Neuron (in vitro differentiated cells): ENCODE measurements around the gene PRX.

Experiments
- H2AFZ ChIP-seq: one replicate; pipeline ENCODE4 v1.6.1; 2013; ENCODE audit warnings: low read depth, mild to moderate bottlenecking, inconsistent platforms, low read length, moderate library complexity
- H3K27me3 ChIP-seq: one replicate; pipeline ENCODE4 v1.6.1; 2013; ENCODE audit warnings: low read length; ENCODE audit not compliant: insufficient read depth
- H3K36me3 ChIP-seq: one replicate; pipeline ENCODE4 v1.6.1; 2013; ENCODE audit warnings: low read length; ENCODE audit not compliant: insufficient read depth
- H3K4me1 ChIP-seq: one replicate; pipeline ENCODE4 v1.6.1; 2013; ENCODE audit warnings: low read length; ENCODE audit not compliant: insufficient read depth
- H3K4me3 ChIP-seq: 2 replicates; pipeline ENCODE4 v1.5.1; 2013; ENCODE audit warnings: mild to moderate bottlenecking, low read length, moderate library complexity
- H3K9me3 ChIP-seq: one replicate; pipeline ENCODE4 v1.6.1; 2013; ENCODE audit warnings: low read length

The PRX gene

DNA sequence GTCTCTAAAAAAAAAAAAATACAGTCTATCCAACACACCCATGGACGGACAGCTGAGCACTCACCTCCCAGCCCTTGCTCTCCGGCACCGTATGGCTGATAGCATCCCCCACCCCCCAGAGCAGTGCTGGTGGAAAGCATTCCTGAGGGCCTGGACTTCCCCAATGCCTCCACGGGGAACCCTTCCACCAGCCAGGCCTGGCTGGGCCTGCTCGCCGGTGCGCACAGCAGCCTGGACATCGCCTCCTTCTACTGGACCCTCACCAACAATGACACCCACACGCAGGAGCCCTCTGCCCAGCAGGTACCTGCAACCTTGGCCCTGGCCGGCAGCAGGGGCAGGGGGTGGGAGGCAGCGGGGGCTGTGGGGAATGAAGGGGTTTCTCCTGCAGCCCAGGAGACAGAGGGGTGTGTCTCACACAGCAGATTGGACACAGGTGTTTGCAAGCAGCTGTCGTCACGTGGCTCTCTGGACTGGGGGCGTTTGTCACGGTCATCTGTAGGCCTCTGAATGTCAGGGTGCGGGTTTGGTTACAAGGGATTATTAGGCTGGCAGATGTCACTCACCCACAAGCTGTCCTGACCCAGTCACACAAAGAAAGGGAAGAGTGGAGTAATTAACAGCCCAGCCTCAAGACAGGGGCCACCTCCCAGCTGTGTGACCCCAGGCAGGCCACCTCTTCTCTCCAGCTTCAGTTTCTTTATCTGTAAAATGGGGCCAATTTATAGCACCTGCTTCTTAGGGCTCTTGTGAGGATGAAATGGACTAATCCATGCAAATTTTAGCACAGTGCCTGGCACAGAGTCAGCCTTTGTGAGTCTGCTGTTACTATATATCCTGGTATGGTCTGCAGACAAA is 45.4 kb downstream of the PRX start:
- no peaks in the 10 kb centered on the region for H3K9me3 ChIP-seq
- peaks cover 41% of the 10 kb centered on the region for H3K36me3 ChIP-seq
- no peaks in the 10 kb centered on the region for H3K27me3 ChIP-seq
- H3K4me1 ChIP-seq: peaks cover 23% of the 10 kb centered on the region
- H2AFZ ChIP-seq: no peak overlapping the region
- H3K4me3 ChIP-seq: no peak overlapping the region

DNA sequence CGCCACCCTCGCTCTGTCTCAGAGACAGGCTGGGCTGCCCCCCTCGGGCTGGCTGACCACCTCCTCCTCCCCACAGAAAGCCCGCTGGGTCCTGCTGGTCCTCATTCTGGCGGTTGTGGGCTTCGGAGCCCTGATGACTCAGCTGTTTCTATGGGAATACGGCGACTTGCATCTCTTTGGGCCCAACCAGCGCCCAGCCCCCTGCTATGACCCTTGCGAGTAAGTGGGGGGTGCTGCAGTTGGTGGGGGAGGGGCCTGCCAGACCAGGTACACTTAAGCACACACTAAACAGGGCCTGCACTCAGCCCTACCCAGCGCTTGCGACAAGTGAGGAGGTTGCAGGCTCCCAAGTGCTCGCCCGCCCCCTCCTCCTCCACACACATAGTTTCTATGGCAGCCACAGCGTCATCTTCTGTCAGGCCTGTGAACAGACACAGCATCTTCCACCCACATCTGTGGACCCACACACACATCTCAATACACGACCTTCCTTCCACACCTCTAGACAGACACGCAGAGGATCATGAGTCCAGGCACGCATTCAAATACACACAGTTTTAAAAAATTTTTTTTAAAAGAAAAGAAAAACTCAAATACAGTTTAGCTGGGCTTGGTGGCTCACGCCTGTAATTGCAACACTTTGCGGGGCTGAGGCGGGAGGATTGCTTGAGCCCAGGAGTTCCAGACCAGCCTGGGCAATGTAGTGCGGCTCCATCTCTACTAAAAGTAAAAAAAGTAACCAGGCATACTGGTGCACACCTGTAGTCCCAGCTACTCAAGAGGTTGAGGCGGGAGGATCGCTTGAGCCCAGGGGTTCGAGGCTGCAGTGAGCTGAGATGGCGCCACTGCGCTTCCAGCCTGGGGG is 46.2 kb downstream of the PRX start:
- peaks cover 34% of the 10 kb centered on the region for H3K36me3 ChIP-seq
- peak overlapping the region; percentile 68 for H3K4me3 ChIP-seq
- H3K27me3 ChIP-seq: no peaks in the 10 kb centered on the region
- H3K4me1 ChIP-seq: peaks cover 23% of the 10 kb centered on the region
- no peak overlapping the region for H2AFZ ChIP-seq
- no peaks in the 10 kb centered on the region for H3K9me3 ChIP-seq

DNA sequence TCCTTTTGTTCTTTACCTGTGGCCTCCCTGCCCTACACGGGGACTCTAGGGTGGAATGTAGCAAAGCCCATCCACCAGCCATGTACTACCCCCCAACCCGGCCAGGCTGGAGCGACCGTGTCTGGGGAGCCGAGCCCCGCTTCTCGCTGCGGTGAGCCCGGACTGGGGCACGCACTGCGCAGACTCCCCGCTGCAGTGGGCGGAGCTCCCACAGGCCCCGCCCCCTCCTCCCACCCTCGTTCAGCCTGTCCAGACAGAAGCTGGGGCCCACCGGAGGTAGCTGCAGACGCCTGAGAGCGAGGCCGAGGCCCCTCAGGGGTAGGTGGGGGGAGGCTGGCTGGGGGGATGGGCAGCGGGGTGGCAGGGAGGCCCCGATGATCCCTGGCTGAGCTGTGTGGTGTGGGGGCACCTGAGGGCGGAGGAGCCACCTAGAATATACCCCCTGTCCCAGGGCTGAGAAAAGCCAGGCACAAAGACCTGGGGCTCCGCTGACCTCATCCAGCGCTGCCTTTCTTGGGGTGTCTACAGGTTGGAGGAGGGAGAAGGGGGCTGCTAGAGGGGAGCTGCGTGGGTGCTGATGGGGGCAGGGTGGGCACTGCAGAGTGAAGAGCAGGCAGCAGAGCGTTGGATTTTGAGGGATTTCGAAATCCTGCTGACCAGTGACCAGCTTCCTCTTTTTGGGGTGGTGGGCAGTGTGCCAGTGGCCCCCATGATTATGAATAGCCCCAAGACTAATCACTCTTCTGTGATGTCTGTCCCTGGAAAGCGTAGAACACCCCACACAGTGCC is 47.4 kb downstream of the PRX start:
- Histone ChIP-seq H2AFZ (peak overlapping the region; percentile 74), H3K27me3 (no peaks in the 10 kb centered on the region), H3K4me1 (peaks cover 23% of the 10 kb centered on the region), H3K4me3 (peak overlapping the region; percentile 68), H3K36me3 (peaks cover 22% of the 10 kb centered on the region), H3K9me3 (no peaks in the 10 kb centered on the region)

GRCh38 chr19:40365010-40365409 is 48.2 kb downstream of the PRX start:
- peak overlapping the region; percentile 74 for H2AFZ ChIP-seq
- no peaks in the 10 kb centered on the region for H3K9me3 ChIP-seq
- H3K36me3 ChIP-seq: peaks cover 16% of the 10 kb centered on the region
- H3K4me1 ChIP-seq: peaks cover 23% of the 10 kb centered on the region
- peak overlapping the region; percentile 68 for H3K4me3 ChIP-seq
- H3K27me3 ChIP-seq: no peaks in the 10 kb centered on the region

- peaks cover 23% of the 10 kb centered on the region for H3K4me1 ChIP-seq
- no peaks in the 10 kb centered on the region for H3K9me3 ChIP-seq
- no peak overlapping the region for H3K4me3 ChIP-seq
- peaks cover 6% of the 10 kb centered on the region for H3K36me3 ChIP-seq
- no peaks in the 10 kb centered on the region for H3K27me3 ChIP-seq
- no peak overlapping the region for H2AFZ ChIP-seq
Measured at GRCh38 chr19:40363069-40363468, 50.1 kb downstream of the PRX start.

- H3K27me3 ChIP-seq: no peaks in the 10 kb centered on the region
- H3K36me3 ChIP-seq: no peaks in the 10 kb centered on the region
- peaks cover 19% of the 10 kb centered on the region for H3K4me1 ChIP-seq
- H3K4me3 ChIP-seq: no peak overlapping the region
- no peaks in the 10 kb centered on the region for H3K9me3 ChIP-seq
- H2AFZ ChIP-seq: no peak overlapping the region
Measured at GRCh38 chr19:40362160-40362559, 51.0 kb downstream of the PRX start.

- Histone ChIP-seq H3K4me1 (peaks cover 5% of the 10 kb centered on the region), H3K4me3 (no peak overlapping the region), H3K27me3 (no peaks in the 10 kb centered on the region), H2AFZ (no peak overlapping the region), H3K9me3 (no peaks in the 10 kb centered on the region), H3K36me3 (no peaks in the 10 kb centered on the region)
Measured at GRCh38 chr19:40360708-40361241, 52.4 kb downstream of the PRX start.

- H2AFZ ChIP-seq: no peak overlapping the region
- no peaks in the 10 kb centered on the region for H3K36me3 ChIP-seq
- no peaks in the 10 kb centered on the region for H3K27me3 ChIP-seq
- H3K4me3 ChIP-seq: no peak overlapping the region
- no peaks in the 10 kb centered on the region for H3K9me3 ChIP-seq
- H3K4me1 ChIP-seq: peaks cover 1% of the 10 kb centered on the region
Measured at GRCh38 chr19:40360020-40360707, 53.0 kb downstream of the PRX start.

- no peaks in the 10 kb centered on the region for H3K36me3 ChIP-seq
- H3K9me3 ChIP-seq: no peaks in the 10 kb centered on the region
Measured at GRCh38 chr19:40358773-40359172, 54.4 kb downstream of the PRX start.

DNA sequence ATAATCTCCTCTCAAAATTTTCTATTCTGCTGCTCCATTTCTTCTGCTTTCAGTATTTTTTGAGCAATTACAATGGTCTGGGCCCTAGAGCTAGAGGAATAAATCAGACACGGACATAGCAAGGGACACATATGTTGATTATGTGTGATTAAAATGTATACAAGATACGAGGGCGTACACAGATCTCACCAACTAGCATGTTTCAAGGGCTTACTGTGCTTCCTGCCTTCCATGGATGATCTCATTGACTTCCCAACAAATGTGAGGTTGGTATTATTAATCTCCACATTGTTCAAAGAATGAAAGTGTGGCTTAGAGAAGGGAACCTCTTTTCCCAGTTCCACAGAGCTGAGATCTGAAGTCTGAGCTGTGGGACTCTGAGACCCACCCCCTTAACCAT is 55.5 kb downstream of the PRX start:
- H3K36me3 ChIP-seq: no peaks in the 10 kb centered on the region

More at GRCh38 chr19:40358773-40359172, 54.4 kb downstream of the PRX start:
- Histone ChIP-seq H3K4me3 (no peak overlapping the region), H3K4me1 (no peaks in the 10 kb centered on the region), H3K27me3 (no peaks in the 10 kb centered on the region), H2AFZ (no peak overlapping the region)

GRCh38 chr19:40356681-40357595 is 56.2 kb downstream of the PRX start:
- no peaks in the 10 kb centered on the region for H3K27me3 ChIP-seq
- no peak overlapping the region for H3K4me3 ChIP-seq
- no peaks in the 10 kb centered on the region for H3K9me3 ChIP-seq
- H3K4me1 ChIP-seq: no peaks in the 10 kb centered on the region
- no peaks in the 10 kb centered on the region for H3K36me3 ChIP-seq
- H2AFZ ChIP-seq: no peak overlapping the region

More for the DNA sequence above, 55.5 kb downstream of the PRX start:
- Histone ChIP-seq H3K4me3 (no peak overlapping the region), H3K27me3 (no peaks in the 10 kb centered on the region), H3K9me3 (no peaks in the 10 kb centered on the region), H2AFZ (no peak overlapping the region), H3K4me1 (no peaks in the 10 kb centered on the region)
